HEK293 (cell line): Measurements from ENCODE around the gene PARP15.

Experiments used
- CTCF ChIA-PET: fragments of 350-600 bp; formaldehyde crosslinking; extraction: SDS; loops from one replicate; lab custom pipeline; 2021; ENCODE audit warnings: antibody characterized with exemption; lab: Yijun Ruan, JAX
- POLR2A ChIA-PET: fragments of 300-600 bp; formaldehyde crosslinking; extraction: SDS; loops from one replicate; lab custom pipeline; 2020; ENCODE audit warnings: antibody characterized with exemption, inconsistent platforms; lab: Yijun Ruan, JAX
- H3K27ac ChIP-seq: fragments of 200-500 bp; sonication (Bioruptor generic); 2 replicates; pipeline ENCODE4 v1.5.1; 2014; ENCODE audit warnings: low read depth, low read length, control low read depth, inconsistent platforms; ENCODE audit errors: extremely low read depth
- H3K36me3 ChIP-seq, 2 experiments: fragments of 200-500 bp in 1 of 2; sonication (Bioruptor generic) in 1 of 2; 1 replicate in 1 of 2; 2 replicates in 1 of 2; pipeline ENCODE4 v1.5.1; 2014 to 2017; ENCODE audit warnings: inconsistent platforms in 2 of 2, low read length in 2 of 2; ENCODE audit not compliant: control insufficient read depth in 2 of 2, insufficient read depth in 1 of 2
- H3K4me1 ChIP-seq: fragments of 200-500 bp; sonication (Bioruptor generic); 2 replicates; pipeline ENCODE4 v1.5.1; 2014; ENCODE audit warnings: mild to moderate bottlenecking, low read length, inconsistent platforms; ENCODE audit not compliant: control insufficient read depth, insufficient read depth
- H3K4me3 ChIP-seq: 2 replicates; pipeline ENCODE4 v1.5.1; 2011; ENCODE audit warnings: low read depth, mild to moderate bottlenecking, control low read depth, low read length, moderate library complexity
- H3K9me3 ChIP-seq: fragments of 200-500 bp; sonication (Bioruptor generic); 2 replicates; pipeline ENCODE4 v1.5.1; 2014; ENCODE audit warnings: low read depth, low read length, inconsistent platforms; ENCODE audit not compliant: control insufficient read depth, insufficient read depth
- GLI2 ChIP-seq: fragments of 450-650 bp; formaldehyde crosslinking; IDR thresholded peaks from 2 replicates; pipeline ENCODE4; 2017; ENCODE audit warnings: missing biosample characterization, missing genetic modification characterization, low read depth, borderline replicate concordance
- SCRT2 ChIP-seq: fragments of 450-650 bp; formaldehyde crosslinking; IDR thresholded peaks from 2 replicates; pipeline ENCODE4 v1.5.1; 2016; ENCODE audit warnings: missing biosample characterization, missing genetic modification characterization
- SP7 ChIP-seq: fragments of 450-650 bp; formaldehyde crosslinking; IDR thresholded peaks from 2 replicates; pipeline ENCODE4 v1.5.1; 2016; ENCODE audit warnings: missing biosample characterization, missing genetic modification characterization
- TCF7L2 ChIP-seq: IDR thresholded peaks from 2 replicates; pipeline ENCODE4 v1.6.1; 2011; ENCODE audit warnings: low read depth, mild to moderate bottlenecking, inconsistent platforms, low read length, moderate library complexity, borderline replicate concordance
- ZBTB26 ChIP-seq: fragments of 450-650 bp; formaldehyde crosslinking; optimal IDR thresholded peaks from 2 replicates; pipeline ENCODE3; 2016; ENCODE audit warnings: missing biosample characterization, mild to moderate bottlenecking, missing genetic modification characterization
- ZFP41 ChIP-seq: fragments of 450-650 bp; formaldehyde crosslinking; IDR thresholded peaks from 2 replicates; pipeline ENCODE4 v1.5.1; 2016; ENCODE audit warnings: missing biosample characterization, missing genetic modification characterization, borderline replicate concordance
- ZNF114 ChIP-seq: fragments of 450-650 bp; formaldehyde crosslinking; IDR thresholded peaks from 2 replicates; pipeline ENCODE4 v1.5.0; 2017; ENCODE audit warnings: missing biosample characterization, missing genetic modification characterization
- ZNF140 ChIP-seq: fragments of 450-650 bp; formaldehyde crosslinking; IDR thresholded peaks from 2 replicates; pipeline ENCODE4 v1.5.1; 2016; ENCODE audit warnings: missing biosample characterization, missing genetic modification characterization
- ZNF175 ChIP-seq: fragments of 450-650 bp; formaldehyde crosslinking; IDR thresholded peaks from 2 replicates; pipeline ENCODE4 v1.5.1; 2016; ENCODE audit warnings: missing biosample characterization, missing genetic modification characterization
- ZNF248 ChIP-seq: fragments of 450-650 bp; formaldehyde crosslinking; IDR thresholded peaks from 2 replicates; pipeline ENCODE4 v1.5.1; 2017; ENCODE audit warnings: missing biosample characterization, missing genetic modification characterization
- ZNF366 ChIP-seq: fragments of 450-650 bp; formaldehyde crosslinking; conservative IDR thresholded peaks from 2 replicates; pipeline ENCODE4 v1.5.1; 2016; ENCODE audit warnings: missing biosample characterization, missing genetic modification characterization
- ZNF423 ChIP-seq: fragments of 450-650 bp; formaldehyde crosslinking; IDR thresholded peaks from 2 replicates; pipeline ENCODE4 v1.5.1; 2016; ENCODE audit warnings: missing biosample characterization, missing genetic modification characterization
- ZNF426 ChIP-seq: fragments of 450-650 bp; formaldehyde crosslinking; IDR thresholded peaks from 2 replicates; pipeline ENCODE4 v1.5.1; 2017; ENCODE audit warnings: missing biosample characterization, missing genetic modification characterization, mild to moderate bottlenecking, inconsistent platforms, moderate library complexity
- ZNF449 ChIP-seq: fragments of 450-650 bp; formaldehyde crosslinking; IDR thresholded peaks from 2 replicates; pipeline ENCODE4 v1.5.1; 2017; ENCODE audit warnings: missing biosample characterization, mild to moderate bottlenecking, missing genetic modification characterization, moderate library complexity
- ZNF544 ChIP-seq: fragments of 450-650 bp; formaldehyde crosslinking; IDR thresholded peaks from 2 replicates; pipeline ENCODE4 v1.5.0; 2017; ENCODE audit warnings: missing biosample characterization, missing genetic modification characterization
- ZNF560 ChIP-seq: fragments of 450-650 bp; formaldehyde crosslinking; IDR thresholded peaks from 2 replicates; pipeline ENCODE4 v1.5.1; 2017; ENCODE audit warnings: missing biosample characterization, missing genetic modification characterization, borderline replicate concordance
- ZNF600 ChIP-seq: fragments of 450-650 bp; formaldehyde crosslinking; IDR thresholded peaks from 2 replicates; pipeline ENCODE4 v1.5.1; 2016; ENCODE audit warnings: missing biosample characterization, missing genetic modification characterization
- ZNF624 ChIP-seq: fragments of 450-650 bp; formaldehyde crosslinking; IDR thresholded peaks from 2 replicates; pipeline ENCODE4 v1.5.1; 2017; ENCODE audit warnings: missing biosample characterization, missing genetic modification characterization
- ZNF701 ChIP-seq: fragments of 450-650 bp; formaldehyde crosslinking; IDR thresholded peaks from 2 replicates; pipeline ENCODE4 v1.5.1; 2016; ENCODE audit warnings: missing biosample characterization, missing genetic modification characterization
- ZSCAN30 ChIP-seq: fragments of 450-650 bp; IDR thresholded peaks from 2 replicates; pipeline ENCODE4 v1.5.1; 2018; ENCODE audit warnings: missing biosample characterization, mild to moderate bottlenecking, missing genetic modification characterization, moderate library complexity
- TF ChIP-seq, protein P1 (sequence below): fragments of 450-650 bp; formaldehyde crosslinking; IDR thresholded peaks from 2 replicates; pipeline ENCODE4 v1.5.1; 2017; ENCODE audit warnings: missing biosample characterization, missing genetic modification characterization
- TF ChIP-seq, protein P2 (sequence below): fragments of 450-650 bp; formaldehyde crosslinking; IDR thresholded peaks from 2 replicates; pipeline ENCODE4; 2016; ENCODE audit warnings: missing biosample characterization, missing genetic modification characterization
- TF ChIP-seq, protein P3 (sequence below): fragments of 450-650 bp; formaldehyde crosslinking; IDR thresholded peaks from 2 replicates; pipeline ENCODE4 v1.5.1; 2016; ENCODE audit warnings: missing biosample characterization, missing genetic modification characterization, low read depth

PARP15 gene

GRCh38 chr3:122598556-122598955 is 21.1 kb downstream of the PARP15 start:
- H3K27ac ChIP-seq = no peak overlapping the region
- H3K4me1 ChIP-seq = no peaks in the 10 kb centered on the region
- POLR2A ChIA-PET = no interaction called here
- no peaks in the 10 kb centered on the region for H3K36me3 ChIP-seq
- H3K4me3 ChIP-seq = no peak overlapping the region
- no peaks in the 10 kb centered on the region for H3K9me3 ChIP-seq
- TF ChIP-seq ZNF701 (tag by site-specific recombination) (no peak), ZNF600 (tag by site-specific recombination) (no peak), ZNF140 (tag by site-specific recombination) (no peak), ZBTB26 (no peak), ZNF426 (tag by site-specific recombination) (no peak), ZNF544 (no peak), SCRT2 (tag by site-specific recombination) (no peak), ZNF248 (tag by site-specific recombination) (no peak)
- TF ChIP-seq, protein P1, sequence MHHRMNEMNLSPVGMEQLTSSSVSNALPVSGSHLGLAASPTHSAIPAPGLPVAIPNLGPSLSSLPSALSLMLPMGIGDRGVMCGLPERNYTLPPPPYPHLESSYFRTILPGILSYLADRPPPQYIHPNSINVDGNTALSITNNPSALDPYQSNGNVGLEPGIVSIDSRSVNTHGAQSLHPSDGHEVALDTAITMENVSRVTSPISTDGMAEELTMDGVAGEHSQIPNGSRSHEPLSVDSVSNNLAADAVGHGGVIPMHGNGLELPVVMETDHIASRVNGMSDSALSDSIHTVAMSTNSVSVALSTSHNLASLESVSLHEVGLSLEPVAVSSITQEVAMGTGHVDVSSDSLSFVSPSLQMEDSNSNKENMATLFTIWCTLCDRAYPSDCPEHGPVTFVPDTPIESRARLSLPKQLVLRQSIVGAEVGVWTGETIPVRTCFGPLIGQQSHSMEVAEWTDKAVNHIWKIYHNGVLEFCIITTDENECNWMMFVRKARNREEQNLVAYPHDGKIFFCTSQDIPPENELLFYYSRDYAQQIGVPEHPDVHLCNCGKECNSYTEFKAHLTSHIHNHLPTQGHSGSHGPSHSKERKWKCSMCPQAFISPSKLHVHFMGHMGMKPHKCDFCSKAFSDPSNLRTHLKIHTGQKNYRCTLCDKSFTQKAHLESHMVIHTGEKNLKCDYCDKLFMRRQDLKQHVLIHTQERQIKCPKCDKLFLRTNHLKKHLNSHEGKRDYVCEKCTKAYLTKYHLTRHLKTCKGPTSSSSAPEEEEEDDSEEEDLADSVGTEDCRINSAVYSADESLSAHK = no peak
- TF ChIP-seq, protein P2, sequence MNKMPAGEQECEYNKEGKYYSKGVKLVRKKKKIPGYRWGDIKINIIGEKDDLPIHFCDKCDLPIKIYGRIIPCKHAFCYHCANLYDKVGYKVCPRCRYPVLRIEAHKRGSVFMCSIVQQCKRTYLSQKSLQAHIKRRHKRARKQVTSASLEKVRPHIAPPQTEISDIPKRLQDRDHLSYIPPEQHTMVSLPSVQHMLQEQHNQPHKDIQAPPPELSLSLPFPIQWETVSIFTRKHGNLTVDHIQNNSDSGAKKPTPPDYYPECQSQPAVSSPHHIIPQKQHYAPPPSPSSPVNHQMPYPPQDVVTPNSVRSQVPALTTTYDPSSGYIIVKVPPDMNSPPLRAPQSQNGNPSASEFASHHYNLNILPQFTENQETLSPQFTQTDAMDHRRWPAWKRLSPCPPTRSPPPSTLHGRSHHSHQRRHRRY = no peak
- CTCF ChIA-PET = interaction anchor here (0.7 kb wide), 1 partner anchor 20 kb away, joined by 4 read pairs; no protein-coding TSS in a partner anchor

DNA sequence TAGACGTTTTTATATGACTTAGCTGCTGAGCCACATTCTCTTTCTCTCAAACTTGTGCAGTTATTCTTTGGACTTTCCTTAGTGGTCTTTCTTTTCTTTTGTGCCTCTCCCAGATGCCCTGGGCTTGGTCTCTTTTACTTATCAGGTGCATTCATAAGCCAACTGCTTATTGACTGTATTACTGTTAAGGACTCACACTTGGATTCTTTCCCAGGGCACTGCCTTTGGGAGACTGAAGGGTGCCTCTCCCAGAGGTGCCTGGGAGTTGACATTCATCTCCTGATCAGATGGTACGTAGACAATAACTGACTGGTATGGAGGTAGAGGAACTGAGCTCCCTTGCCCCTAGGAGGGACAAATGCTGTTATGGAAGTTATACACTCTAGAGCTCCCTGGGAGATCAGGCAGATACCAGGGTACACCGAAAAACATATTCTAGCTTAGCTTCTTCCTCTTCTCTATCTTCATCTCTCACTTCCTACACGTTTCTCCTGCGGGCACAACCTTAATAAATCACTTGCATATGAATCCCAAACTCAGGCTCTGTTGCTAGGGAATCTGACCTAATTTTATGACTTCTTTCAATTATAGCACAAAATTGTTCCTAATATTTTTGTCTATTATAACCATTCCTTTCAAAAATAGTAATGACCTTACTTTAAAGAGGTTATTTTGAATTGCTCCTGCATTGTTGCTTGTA is 24.7 kb downstream of the PARP15 start:
- no peak for TF ChIP-seq GLI2
- TF ChIP-seq, protein P3, sequence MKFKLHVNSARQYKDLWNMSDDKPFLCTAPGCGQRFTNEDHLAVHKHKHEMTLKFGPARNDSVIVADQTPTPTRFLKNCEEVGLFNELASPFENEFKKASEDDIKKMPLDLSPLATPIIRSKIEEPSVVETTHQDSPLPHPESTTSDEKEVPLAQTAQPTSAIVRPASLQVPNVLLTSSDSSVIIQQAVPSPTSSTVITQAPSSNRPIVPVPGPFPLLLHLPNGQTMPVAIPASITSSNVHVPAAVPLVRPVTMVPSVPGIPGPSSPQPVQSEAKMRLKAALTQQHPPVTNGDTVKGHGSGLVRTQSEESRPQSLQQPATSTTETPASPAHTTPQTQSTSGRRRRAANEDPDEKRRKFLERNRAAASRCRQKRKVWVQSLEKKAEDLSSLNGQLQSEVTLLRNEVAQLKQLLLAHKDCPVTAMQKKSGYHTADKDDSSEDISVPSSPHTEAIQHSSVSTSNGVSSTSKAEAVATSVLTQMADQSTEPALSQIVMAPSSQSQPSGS = no peak
- no peak for TF ChIP-seq ZNF423
- TF ChIP-seq ZNF114 (tag by site-specific recombination) = no peak
- TF ChIP-seq ZNF624 (tag by site-specific recombination) = no peak
- no peak for TF ChIP-seq ZNF175 (tag by site-specific recombination)
- TF ChIP-seq ZNF449 (tag by site-specific recombination) = no peak
- TF ChIP-seq SP7 = no peak
- TF ChIP-seq ZNF426 (tag by site-specific recombination) = no peak
- no peak for TF ChIP-seq ZNF366 (tag by site-specific recombination)
- no peak for TF ChIP-seq ZNF560 (tag by site-specific recombination)
- TF ChIP-seq TCF7L2 = no peak
- TF ChIP-seq ZNF140 (tag by site-specific recombination) = no peak
- TF ChIP-seq ZSCAN30 (tag by site-specific recombination) = no peak
- no peak for TF ChIP-seq ZNF248 (tag by site-specific recombination)
- TF ChIP-seq ZFP41 (tag by site-specific recombination) = no peak
- H3K4me3 ChIP-seq = no peak overlapping the region
- H3K27ac ChIP-seq = no peak overlapping the region
- H3K9me3 ChIP-seq = no peaks in the 10 kb centered on the region
- ChIA-PET POLR2A (no interaction called here), CTCF (interaction anchor here (0.6 kb wide), 1 partner anchor 209 kb away, joined by 4 read pairs; no protein-coding TSS in a partner anchor)
- no peaks in the 10 kb centered on the region for H3K36me3 ChIP-seq
- no peaks in the 10 kb centered on the region for H3K4me1 ChIP-seq
